ENCODE data around the gene PHYHIPL.
"Not testable (repeated sequence)": the region's sequence is repeated elsewhere in the genome, so short reads cannot be mapped to it uniquely, and the experiment has no call there.

PHYHIPL gene

GRCh38 chr10:59190332-59190731 is 13.9 kb downstream of the PHYHIPL start:
- DNase-seq (ENCODE audit: low read depth, low spot score), result no peak

GRCh38 chr10:59206204-59206720 is 29.8 kb downstream of the PHYHIPL start:
- DNase-seq (ENCODE audit: low read depth, low spot score), result no peak

- DNase-seq (ENCODE audit: low read depth, low spot score), result no peak
Observed at GRCh38 chr10:59212301-59212798, 35.9 kb downstream of the PHYHIPL start.

GRCh38 chr10:59214160-59214559 is 37.7 kb downstream of the PHYHIPL start:
- DNase-seq (ENCODE audit: low read depth, low spot score), result no peak

- DNase-seq (ENCODE audit: low read depth, low spot score), result no peak
Observed at GRCh38 chr10:59216178-59216869, 39.9 kb downstream of the PHYHIPL start.

GRCh38 chr10:59222788-59223187 is 46.3 kb downstream of the PHYHIPL start:
- DNase-seq (ENCODE audit: low read depth, low spot score), result no peak

GRCh38 chr10:59223597-59223996 is 47.2 kb downstream of the PHYHIPL start:
- DNase-seq (ENCODE audit: low read depth, low spot score), result not testable (repeated sequence)

GRCh38 chr10:59225211-59225610 is 48.8 kb downstream of the PHYHIPL start:
- no peak for DNase-seq (ENCODE audit: low read depth, low spot score)

- DNase-seq (ENCODE audit: low read depth, low spot score), result no peak
Observed at GRCh38 chr10:59227136-59227673, 50.8 kb downstream of the PHYHIPL start.

GRCh38 chr10:59229441-59229840 is 53.0 kb downstream of the PHYHIPL start:
- no peak for DNase-seq (ENCODE audit: low read depth, low spot score)

- no peak for DNase-seq (ENCODE audit: low read depth, low spot score)
Observed at GRCh38 chr10:59234194-59234593, 57.8 kb downstream of the PHYHIPL start.

GRCh38 chr10:59234816-59235429 is 58.5 kb downstream of the PHYHIPL start:
- no peak for DNase-seq (ENCODE audit: low read depth, low spot score)

GRCh38 chr10:59236064-59236697 is 59.7 kb downstream of the PHYHIPL start:
- no peak for DNase-seq (ENCODE audit: low read depth, low spot score)

GRCh38 chr10:59237775-59238174 is 61.3 kb downstream of the PHYHIPL start:
- DNase-seq (ENCODE audit: low read depth, low spot score), result no peak

- not testable (repeated sequence) for DNase-seq (ENCODE audit: low read depth, low spot score)
Observed at GRCh38 chr10:59239108-59239507, 62.7 kb downstream of the PHYHIPL start.

- DNase-seq (ENCODE audit: low read depth, low spot score), result no peak
Observed at GRCh38 chr10:59240582-59241183, 64.2 kb downstream of the PHYHIPL start.

GRCh38 chr10:59242057-59242456 is 65.6 kb downstream of the PHYHIPL start:
- DNase-seq (ENCODE audit: low read depth, low spot score), result no peak

- no peak for DNase-seq (ENCODE audit: low read depth, low spot score)
Observed at GRCh38 chr10:59242991-59243390, 66.5 kb downstream of the PHYHIPL start.

- no peak for DNase-seq (ENCODE audit: low read depth, low spot score)
Observed at GRCh38 chr10:59243611-59244195, 67.3 kb downstream of the PHYHIPL start.

GRCh38 chr10:59244871-59245270 is 68.4 kb downstream of the PHYHIPL start:
- no peak for DNase-seq (ENCODE audit: low read depth, low spot score)

GRCh38 chr10:59245686-59246085 is 69.2 kb downstream of the PHYHIPL start:
- DNase-seq (ENCODE audit: low read depth, low spot score), result no peak
